GM12878 (cell line): ENCODE measurements around the gene KCND3. TPM values are rescaled to one million over a fixed set of nuclear protein-coding genes. Genes with fewer than 3 reads are reported as not detected.

Experiments
- ATAC-seq: fragments of 200-7000 bp; cut with Tn5 transposase; 3 replicates; pipeline ENCODE4 v1.9.1; 2020; ENCODE audit warnings: mild to moderate bottlenecking, moderate library complexity
- BruUV-seq: library from RNA; stranded (reverse); fragments of 400-500 nt; replicated peaks from 2 replicates; lab custom pipeline; 2021; lab: Mats Ljungman, UMichigan
- CTCF ChIA-PET: fragments of 300-600 bp; sonication (Branson Sonifier 250); formaldehyde crosslinking; extraction: SDS; loops from one replicate; lab custom pipeline; 2021; ENCODE audit warnings: inconsistent platforms; lab: Yijun Ruan, JAX
- POLR2A ChIA-PET: fragments of 350-600 bp; formaldehyde crosslinking; extraction: SDS; loops from one replicate; lab custom pipeline; 2021; ENCODE audit warnings: inconsistent platforms; lab: Charles Lee
- RAD21 ChIA-PET: fragments of 300-600 bp; sonication (Branson Sonifier 250); formaldehyde crosslinking; loops from one replicate; lab custom pipeline; 2023; ENCODE audit warnings: antibody characterized with exemption; ENCODE audit not compliant: unreplicated experiment; lab: Charles Lee
- SMC1A ChIA-PET: fragments of 300-600 bp; sonication (Branson Sonifier 250); formaldehyde crosslinking; loops from one replicate; lab custom pipeline; 2023; ENCODE audit not compliant: unreplicated experiment, uncharacterized antibody; lab: Charles Lee
- DNase-seq: peaks from one replicate; pipeline ENCODE4 v3.0.0-alpha.2; 2011; ENCODE audit warnings: low read depth, low spot score
- FAIRE-seq: peaks from 3 replicates; lab custom pipeline; 2011; peaks lifted over from hg19 to GRCh38; lab: Jason Lieb, UNC
- H2AFZ ChIP-seq: 2 replicates; pipeline ENCODE4 v1.6.0; 2011; ENCODE audit warnings: low read depth, low read length, control low read depth; ENCODE audit not compliant: control insufficient read depth
- H3K27ac ChIP-seq: 2 replicates; pipeline ENCODE4 v1.5.1; 2011; ENCODE audit warnings: control low read depth; ENCODE audit not compliant: control insufficient read depth, insufficient read depth
- H3K27me3 ChIP-seq, 2 experiments: replicated peaks in 1 of 2; 2 replicates each; pipeline versions ENCODE4 v1.6.0 to v1.6.1; 2011; ENCODE audit warnings: low read length in 1 of 2; ENCODE audit not compliant: control insufficient read depth in 2 of 2, insufficient read depth in 2 of 2
- H3K36me3 ChIP-seq, 2 experiments: 2 replicates each; pipeline ENCODE4 v1.5.1; 2011; ENCODE audit warnings: low read length in 1 of 2; ENCODE audit not compliant: control insufficient read depth in 2 of 2, insufficient read depth in 2 of 2
- H3K4me1 ChIP-seq: 2 replicates; pipeline ENCODE4 v1.6.1; 2011; ENCODE audit warnings: mild to moderate bottlenecking, low read length, moderate library complexity, mixed read lengths; ENCODE audit not compliant: control insufficient read depth, insufficient read depth
- H3K4me2 ChIP-seq: 2 replicates; pipeline ENCODE4 v1.6.0; 2011; ENCODE audit warnings: control low read depth; ENCODE audit not compliant: control insufficient read depth, insufficient read depth
- H3K4me3 ChIP-seq: fragments of 200-600 bp; sonication (generic); 2 replicates; pipeline ENCODE4 v1.5.1; 2016
- H3K79me2 ChIP-seq: 2 replicates; pipeline ENCODE4 v1.6.0; 2011; ENCODE audit warnings: low read length; ENCODE audit not compliant: control insufficient read depth, insufficient read depth
- H3K9ac ChIP-seq: 2 replicates; pipeline ENCODE4 v1.8.0; 2011; ENCODE audit warnings: low read length, control low read depth, mixed read lengths; ENCODE audit not compliant: control insufficient read depth, insufficient read depth
- H3K9me3 ChIP-seq: replicated peaks from 3 replicates; pipeline ENCODE4 v1.5.1; 2011; ENCODE audit warnings: mild to moderate bottlenecking, low read length; ENCODE audit not compliant: control insufficient read depth, insufficient read depth
- H4K20me1 ChIP-seq: 2 replicates; pipeline ENCODE4 v1.6.0; 2011; ENCODE audit not compliant: control insufficient read depth, insufficient read depth
- SUZ12 ChIP-seq: fragments of 200-600 bp; sonication (generic); IDR thresholded peaks from one replicate; pipeline ENCODE4 v1.6.1; 2018; ENCODE audit warnings: antibody characterized with exemption, mild to moderate bottlenecking; ENCODE audit not compliant: unreplicated experiment
- ZNF687 ChIP-seq: fragments of 450-650 bp; IDR thresholded peaks from 2 replicates; pipeline ENCODE4 v1.6.1; 2017; ENCODE audit warnings: mild to moderate bottlenecking, moderate library complexity
- WGBS: methylation state at CpG from one replicate; pipeline ENCODE4 v1.1.6; 2016; ENCODE audit warnings: low lambda C conversion rate; ENCODE audit not compliant: insufficient replicate concordance, insufficient coverage; ENCODE audit errors: missing lambda C conversion rate; 5-methylcytosine and 5-hydroxymethylcytosine counted together
- in situ Hi-C: fragments of 300-500 bp; cut with MboI; formaldehyde crosslinking; loops from 9 replicates; pipeline ENCODE4 v1.14.3; 2018; ENCODE audit warnings: mixed read lengths
- intact Hi-C: fragments of 100-400 bp; cut with micrococcal nuclease; formaldehyde crosslinking; loops from one replicate; pipeline ENCODE4 v1.14.2; 2022; ENCODE audit not compliant: unreplicated experiment
- polyA plus RNA-seq, 11 experiments: library from polyadenylated mRNA; depleted of rRNA in 4 of 11; unstranded in 6 of 11; stranded (reverse) in 5 of 11; fragments of >200 nt; fragmentation: Nextera tagmentation in 4 of 11; fragmentation: Illumina TruSeq in 1 of 11; extraction: Ambion mirVana in 4 of 11; extraction: Trizol in 1 of 11; gene quantifications; 1 replicate in 1 of 11; 2 replicates in 10 of 11; pipeline versions ENCODE4 v1.2.1 to v1.2.3, GENCODE V29; 2011 to 2016; ENCODE audit warnings: inconsistent platforms in 2 of 11, missing spikeins in 2 of 11, low read depth in 1 of 11
- total RNA-seq, 4 experiments: library from RNA; depleted of rRNA in 3 of 4; stranded (reverse); fragments of >200 nt in 3 of 4; fragmentation: Illumina TruSeq in 1 of 4; extraction: Trizol in 1 of 4; gene quantifications; 2 replicates each; pipeline versions ENCODE4 v1.2.1 to v1.2.3, GENCODE V29; 2013 to 2021

The KCND3 gene
- total and polyA plus RNA-seq, 10 of the 15 experiments (the other 5 are each of a cell fraction or from before 2014, with no cell fraction given): 0.02 TPM; not detected in 9

- DNase-seq: no peak
- Histone ChIP-seq H3K4me2 (no peak overlapping the region), H3K4me1 (no peaks in the 10 kb centered on the region), H3K9ac (no peak overlapping the region), H3K9me3 (no peaks in the 10 kb centered on the region), H3K27ac (no peak overlapping the region), H3K79me2 (no peaks in the 10 kb centered on the region), H4K20me1 (no peaks in the 10 kb centered on the region; the same call in 1 of the 2 replicates), H3K36me3 (no peaks in the 10 kb centered on the region), H3K27me3 (peaks cover 11 to 12% of the 10 kb centered on the region in 2 experiments), H2AFZ (no peak overlapping the region), H3K4me3 (no peak overlapping the region)
- no peak for FAIRE-seq
- POLR2A ChIA-PET: no interaction called here
- intact Hi-C loops: no loop called here
- SMC1A ChIA-PET: no interaction called here
- ATAC-seq: no peak; the same call in 2 of the 3 replicates
- WGBS: 13% methylated on average over 57 of the region's 72 CpGs
- RAD21 ChIA-PET: no interaction called here
- in situ Hi-C loops: no loop called here
- BruUV-seq: no TSS peak
- CTCF ChIA-PET: no interaction called here
- TF ChIP-seq ZNF687 (no peak), SUZ12 (peak; percentile 8)
- TF ChIP-seq, all 136 proteins: peak for 1
Measured at GRCh38 chr1:111990026-111990877, 784 bp upstream of the KCND3 start.
